Ovary (tissue), 9 donors: ENCODE data around the gene CCR3. TPM values are rescaled to one million over a fixed set of nuclear protein-coding genes. Genes with fewer than 3 reads are reported as not detected.

Source experiments
- DNase-seq, 5 donors: peaks; one replicate each; pipeline ENCODE4 v3.0.0-alpha.2; 2019 to 2020
- H3K27ac ChIP-seq, 2 donors: fragments of 200-600 bp; one replicate each; pipeline versions ENCODE4 v1.5.1 to v1.8.0; 2019 to 2022
- H3K27me3 ChIP-seq: fragments of 200-600 bp; one replicate; pipeline ENCODE4 v1.8.0; 2022
- H3K36me3 ChIP-seq: fragments of 200-600 bp; sonication (generic); one replicate; pipeline ENCODE4 v1.5.1; 2019
- H3K4me1 ChIP-seq: one replicate; pipeline ENCODE4 v1.8.1; 2013; ENCODE audit warnings: mild to moderate bottlenecking, moderate library complexity; ENCODE audit not compliant: insufficient read depth
- H3K4me3 ChIP-seq: fragments of 200-600 bp; sonication (generic); one replicate; pipeline ENCODE4 v1.5.1; 2017
- H3K9me3 ChIP-seq, 2 donors: fragments of 200-600 bp in 1 of 2; sonication (generic) in 1 of 2; one replicate each; pipeline versions ENCODE4 v1.5.1 to v1.8.1; 2013 to 2019; ENCODE audit warnings: mild to moderate bottlenecking in 1 of 2, moderate library complexity in 1 of 2
- CTCF ChIP-seq, 3 donors: fragments of 450-650 bp in 2 of 3; fragments of 200-600 bp in 1 of 3; IDR thresholded peaks; one replicate each; pipeline versions ENCODE4 v1.5.1 to v1.8.0; 2016 to 2022; ENCODE audit warnings: antibody characterized with exemption in 3 of 3, mild to moderate bottlenecking in 1 of 3
- EP300 ChIP-seq: sonication (generic); formaldehyde crosslinking; IDR thresholded peaks from one replicate; pipeline ENCODE4 v1.6.1; 2017; ENCODE audit warnings: antibody characterized with exemption
- POLR2A ChIP-seq: fragments of 450-650 bp; IDR thresholded peaks from one replicate; pipeline ENCODE4 v1.6.1; 2017; ENCODE audit warnings: antibody characterized with exemption, mild to moderate bottlenecking, moderate library complexity
- WGBS, 3 donors: extraction: QIAGEN DNeasy Blood & Tissue Kit in 1 of 3; methylation state at CpG; one replicate each; pipeline versions ENCODE4 v1.1.5 to v1.1.7; 2013 to 2017; 5-methylcytosine and 5-hydroxymethylcytosine counted together
- intact Hi-C, 4 donors: fragments of 100-400 bp; cut with DNase I; formaldehyde crosslinking; loops; one replicate each; pipeline versions ENCODE4 v1.11.0 to v1.15.1; 2022 to 2023
- polyA plus RNA-seq, 2 donors: library from polyadenylated mRNA; stranded (reverse); fragments of 200-250 nt in 1 of 2; fragments of 350-450 nt in 1 of 2; fragmentation: Illumina TruSeq in 1 of 2; extraction: RNeasy Lipid Tissue Mini Kit (QIAGEN cat#74804) in 1 of 2; gene quantifications; one replicate each; pipeline ENCODE4 v1.2.3, GENCODE V29; 2013 to 2014
- total RNA-seq, 7 donors: library from RNA; depleted of rRNA in 2 of 7; stranded (reverse); fragments of >200 nt in 2 of 7; fragmentation: NEBNext Ultra II Directional in 3 of 7; extraction: Animal tissue kit (Norgen Biotek cat#: 25700) in 3 of 7; gene quantifications; one replicate each; pipeline versions ENCODE4 v1.1.0 to v1.2.4, GENCODE V29; 2016 to 2023
- donor health status: DM: no; HTN: no; CAD: no; lungs with moderate emphysema.
- donor health status: DM: no; HTN: no; CAD: no.
- donor health status: Bipolar disorder and iron deficiency.
- donor health status: DM: yes; HTN: yes; CAD: no.
- donor health status: DM: no; HTN: no; CAD: no.
- donor health status: DM: yes; HTN: yes; CAD: no.

The CCR3 gene
- total and polyA plus RNA-seq, 9 donors, result not detected

DNA sequence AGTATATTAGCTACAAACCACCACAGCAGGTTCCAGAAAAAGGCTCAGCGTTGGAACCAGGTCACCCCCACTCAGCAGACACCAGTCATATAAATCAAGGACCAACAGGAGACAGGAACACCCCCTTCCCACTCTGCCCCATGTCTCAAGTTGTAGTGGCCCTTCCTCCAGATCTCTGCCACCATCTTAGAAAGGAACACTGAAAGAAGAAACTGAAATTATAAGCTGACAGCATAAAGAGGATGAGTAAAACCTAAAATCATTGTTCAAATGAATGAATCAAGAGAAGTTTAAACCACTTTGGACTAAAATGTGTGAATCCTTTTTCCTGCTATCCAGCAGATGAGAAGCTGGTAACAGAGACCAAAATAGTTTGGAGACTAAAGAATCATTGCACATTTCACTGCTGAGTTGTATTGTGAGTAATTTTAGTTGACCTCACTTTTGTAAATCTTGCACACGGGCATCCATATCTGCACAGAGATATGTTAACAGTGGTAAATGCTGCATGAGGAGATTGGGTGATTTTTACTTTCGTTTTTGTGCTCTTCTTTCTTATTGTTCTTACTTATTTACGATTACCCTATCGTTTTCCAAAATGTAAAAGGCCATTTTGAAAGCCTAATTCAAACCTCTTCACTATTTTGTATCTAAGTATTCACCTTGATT lies 19.8 kb downstream of the CCR3 start:
- no peaks in the 10 kb centered on the region for H3K9me3 ChIP-seq
- 41 to 56% (median 53%) methylated on average over 5 of the region's 5 CpGs for WGBS, 3 donors
- H3K4me3 ChIP-seq, result no peak overlapping the region
- no peak overlapping the region for H3K27ac ChIP-seq
- H3K27me3 ChIP-seq, result no peaks in the 10 kb centered on the region
- no peak for DNase-seq
- H3K4me1 ChIP-seq, result no peaks in the 10 kb centered on the region
- TF ChIP-seq POLR2A (no peak), CTCF (IDR thresholded peaks at IDR 0.05) (no peak), EP300 (no peak)
- intact Hi-C loops, result no loop called here
- H3K36me3 ChIP-seq, result no peaks in the 10 kb centered on the region

DNA sequence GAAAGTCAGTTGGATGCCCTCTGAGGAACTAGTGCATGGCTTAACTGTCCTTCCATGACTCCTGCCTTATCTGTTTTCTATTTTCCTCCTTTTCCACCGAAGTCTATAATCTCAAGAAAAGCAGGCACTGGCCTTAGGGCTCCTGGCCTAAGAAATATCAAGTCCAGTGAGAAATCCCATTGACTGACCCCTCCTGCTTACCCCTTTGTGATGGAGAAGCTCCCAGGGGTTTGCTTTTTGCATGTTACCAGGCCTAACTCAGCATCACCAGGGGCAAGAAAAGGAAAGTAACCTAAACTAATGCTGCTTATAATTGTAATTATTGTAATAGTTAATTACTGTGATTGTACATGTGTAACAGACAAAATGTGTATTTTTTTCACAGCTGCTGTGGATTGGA lies 21.7 kb downstream of the CCR3 start:
- 33 to 49% (median 44%) methylated on average over 1 of the region's 1 CpG for WGBS, 3 donors
- Histone ChIP-seq H3K27me3 (no peaks in the 10 kb centered on the region), H3K36me3 (no peaks in the 10 kb centered on the region), H3K4me1 (no peaks in the 10 kb centered on the region), H3K9me3 (no peaks in the 10 kb centered on the region), H3K4me3 (no peak overlapping the region), H3K27ac (no peak overlapping the region)
- no peak for DNase-seq
- TF ChIP-seq POLR2A (no peak), EP300 (no peak), CTCF (IDR thresholded peaks at IDR 0.05) (no peak)
- intact Hi-C loops, result no loop called here

DNA sequence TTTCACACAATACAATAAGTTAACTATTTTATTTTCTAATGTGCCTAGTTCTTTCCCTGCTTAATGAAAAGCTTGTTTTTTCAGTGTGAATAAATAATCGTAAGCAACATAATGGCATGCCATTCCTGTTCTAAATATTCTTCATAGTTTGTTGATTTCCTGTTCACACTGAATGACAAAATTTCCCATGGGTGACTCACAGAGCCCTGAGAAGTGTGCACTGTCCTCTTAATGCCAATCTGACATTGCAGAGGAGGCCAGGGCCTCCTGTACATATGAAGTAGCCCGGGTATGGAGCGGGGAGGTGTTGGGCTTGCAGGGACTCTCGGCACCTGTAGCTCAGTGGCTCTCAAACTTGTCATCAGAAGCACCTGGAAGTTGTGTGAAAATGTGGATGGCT lies 24.3 kb downstream of the CCR3 start:
- H3K4me1 ChIP-seq, result no peaks in the 10 kb centered on the region
- TF ChIP-seq CTCF (IDR thresholded peaks at IDR 0.05), result no peak
- TF ChIP-seq POLR2A, result no peak
- no peak for TF ChIP-seq EP300
- H3K9me3 ChIP-seq, result no peaks in the 10 kb centered on the region
- no peak overlapping the region for H3K27ac ChIP-seq
- no peaks in the 10 kb centered on the region for H3K36me3 ChIP-seq
- no peaks in the 10 kb centered on the region for H3K27me3 ChIP-seq
- no peak overlapping the region for H3K4me3 ChIP-seq
- no peak for DNase-seq
- intact Hi-C loops, result no loop called here
- WGBS, 3 donors, result 85 to 89% (median 86%) methylated on average over 4 of the region's 4 CpGs

GRCh38 chr3:46269556-46269955 lies 27.3 kb downstream of the CCR3 start:
- Histone ChIP-seq H3K9me3 (no peaks in the 10 kb centered on the region), H3K36me3 (no peaks in the 10 kb centered on the region), H3K4me1 (no peaks in the 10 kb centered on the region), H3K27ac (no peak overlapping the region), H3K27me3 (no peaks in the 10 kb centered on the region), H3K4me3 (no peak overlapping the region)
- intact Hi-C loops, result no loop called here
- no peak for DNase-seq
- no peak for TF ChIP-seq CTCF (IDR thresholded peaks at IDR 0.05)
- TF ChIP-seq EP300, result no peak
- no peak for TF ChIP-seq POLR2A
- WGBS, 3 donors, result 40 to 55% (median 44%) methylated on average over 2 of the region's 2 CpGs
